Activated CD8-positive, alpha-beta memory T cell treated with anti-CD3 and anti-CD28 coated beads for 24 hours (primary cell): Measurements from ENCODE around the gene LRRC4B.

ENCODE experiments used
- DNase-seq: peaks from one replicate; pipeline ENCODE4 v3.0.0-alpha.2; 2020

LRRC4B gene

DNA sequence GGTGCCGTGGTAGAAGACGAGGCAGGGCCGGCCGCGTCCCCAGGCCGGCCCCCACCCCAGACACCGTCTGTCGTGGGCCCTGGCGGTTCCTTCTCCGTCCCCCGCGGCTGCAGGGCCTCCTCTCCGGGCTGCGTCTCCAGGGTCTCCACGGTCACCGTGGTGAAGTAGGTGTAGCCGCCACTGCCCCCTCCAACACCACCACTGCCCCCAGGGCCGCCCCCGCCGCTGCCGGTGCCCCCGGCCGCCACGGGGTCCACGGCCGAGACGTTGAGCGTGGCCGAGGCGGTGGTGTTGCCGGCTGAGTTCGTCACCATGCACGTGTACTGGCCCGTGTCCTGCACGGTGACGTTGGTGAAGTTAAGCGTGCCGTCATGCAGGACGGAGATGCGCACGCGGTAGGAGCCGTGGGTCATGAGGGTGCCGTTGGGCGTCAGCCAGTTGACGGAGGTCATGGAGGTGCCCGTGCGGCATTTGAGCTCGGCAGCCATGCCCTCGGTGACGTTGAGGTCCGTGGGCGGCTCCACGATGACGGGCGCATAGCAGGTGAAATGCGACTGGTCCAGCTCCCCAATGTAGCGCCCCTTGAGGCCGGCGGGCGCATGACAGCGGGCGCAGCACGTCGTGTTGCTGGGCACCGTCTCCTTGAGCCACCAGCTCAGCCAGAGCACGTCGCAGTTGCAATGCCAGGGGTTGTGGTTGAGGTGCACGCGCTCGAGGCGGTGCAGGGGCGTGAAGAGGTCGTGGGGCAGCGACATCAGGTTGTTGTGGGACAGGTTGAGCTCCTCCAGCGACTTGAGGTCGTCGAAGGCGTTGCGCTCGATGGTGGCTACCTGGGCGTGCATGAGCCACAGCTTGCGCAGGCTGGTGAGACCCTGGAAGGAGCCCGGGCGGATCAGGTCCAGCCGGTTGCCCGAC lies 49.9 kb downstream of the LRRC4B start:
- DNase-seq, result no peak

DNA sequence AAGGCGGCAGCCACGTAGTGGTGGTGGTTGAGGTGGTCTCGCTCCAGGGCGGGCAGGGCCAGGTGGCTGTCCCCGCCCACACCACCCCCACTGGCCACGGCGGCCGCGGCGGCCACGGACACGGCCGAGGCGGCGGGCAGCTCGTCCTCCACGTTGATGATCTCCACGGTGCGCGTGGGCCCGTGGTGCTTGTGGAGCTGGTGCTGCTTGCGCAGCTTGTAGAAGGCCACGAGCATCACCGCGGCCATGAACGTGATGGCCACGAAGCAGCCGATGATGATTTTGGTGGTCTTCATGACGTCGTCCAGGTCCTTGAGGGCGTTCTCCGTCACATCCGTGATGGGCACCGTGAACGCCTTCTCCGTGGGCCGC lies 50.5 kb downstream of the LRRC4B start:
- no peak for DNase-seq

GRCh38 chr19:50516964-50517703 lies 51.1 kb downstream of the LRRC4B start:
- no peak for DNase-seq

DNA sequence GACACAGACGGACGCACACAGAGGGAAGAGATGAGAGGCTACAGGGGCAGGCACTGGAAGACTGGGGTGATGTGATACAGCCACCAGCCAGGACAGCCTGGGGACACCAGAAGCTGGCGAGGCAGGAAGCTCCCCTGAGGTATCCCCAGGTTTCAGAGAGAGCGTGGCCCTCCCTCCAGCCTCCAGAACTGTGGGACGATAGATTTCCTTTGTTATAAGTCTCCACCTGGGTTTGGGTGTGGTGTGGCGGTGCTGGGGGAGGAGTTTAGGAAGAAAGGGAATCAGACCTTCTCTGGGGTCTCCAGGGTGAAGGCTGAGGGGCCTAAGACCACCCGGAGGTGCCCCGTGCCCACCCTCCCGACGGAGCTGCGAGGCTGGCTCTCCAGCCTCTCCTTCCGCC lies 51.8 kb downstream of the LRRC4B start:
- no peak for DNase-seq

GRCh38 chr19:50515168-50515561 lies 53.1 kb downstream of the LRRC4B start:
- DNase-seq, result no peak

GRCh38 chr19:50514346-50515167 lies 53.7 kb downstream of the LRRC4B start:
- no peak for DNase-seq

GRCh38 chr19:50513746-50514345 lies 54.4 kb downstream of the LRRC4B start, which contains the start of gene ASPDH:
Gene ASPDH (minus strand): TSS chr19:50513913. CDS start chr19:50513823, 90 bp downstream.
- DNase-seq, result no peak

GRCh38 chr19:50512999-50513745 lies 55.1 kb downstream of the LRRC4B start:
- no peak for DNase-seq

GRCh38 chr19:50512112-50512998 lies 55.9 kb downstream of the LRRC4B start:
- no peak for DNase-seq

DNA sequence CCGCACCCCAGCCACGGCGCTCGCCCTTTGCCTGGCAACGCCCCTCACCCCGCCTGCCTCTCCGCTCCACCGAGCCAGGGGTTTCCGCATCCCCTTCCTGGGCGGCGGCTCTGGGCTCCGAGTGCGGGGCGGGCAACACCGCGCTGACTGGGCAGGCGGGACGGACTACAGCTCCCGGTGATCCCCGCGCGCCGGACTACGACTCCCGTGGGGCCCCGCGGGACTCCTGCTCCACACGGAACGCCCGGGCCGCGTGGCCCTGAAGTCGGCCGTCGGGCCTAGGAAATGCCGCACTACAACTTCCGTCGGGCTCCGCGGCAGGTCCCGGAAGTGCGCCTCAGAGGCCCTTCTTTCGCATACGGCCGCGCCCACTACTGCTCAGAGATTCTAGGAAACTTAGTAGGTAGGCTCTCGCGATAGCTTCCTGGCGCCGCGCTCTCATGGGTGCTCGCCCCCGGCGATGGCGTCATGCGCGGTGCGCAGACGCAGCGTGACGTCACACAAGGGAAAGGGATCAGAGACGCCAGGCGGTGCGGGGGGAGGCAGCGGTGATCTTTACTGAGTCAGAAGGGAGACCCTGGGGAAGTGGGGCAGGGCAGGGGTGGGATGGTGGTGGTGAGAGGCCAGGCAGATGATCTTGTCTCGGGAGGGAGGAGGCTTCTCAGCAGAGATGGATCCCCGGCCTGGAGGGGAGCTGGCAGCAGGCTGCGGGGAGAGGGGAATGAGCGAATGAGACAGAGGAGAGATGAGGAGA lies 57.0 kb downstream of the LRRC4B start, which contains the start of gene JOSD2:
Gene JOSD2, minus strand, starts transcription at position 123 of the 754 bp plus-strand sequence. CDS start 760 bp downstream, outside the sequence.
- peak; percentile 97 for DNase-seq

DNA sequence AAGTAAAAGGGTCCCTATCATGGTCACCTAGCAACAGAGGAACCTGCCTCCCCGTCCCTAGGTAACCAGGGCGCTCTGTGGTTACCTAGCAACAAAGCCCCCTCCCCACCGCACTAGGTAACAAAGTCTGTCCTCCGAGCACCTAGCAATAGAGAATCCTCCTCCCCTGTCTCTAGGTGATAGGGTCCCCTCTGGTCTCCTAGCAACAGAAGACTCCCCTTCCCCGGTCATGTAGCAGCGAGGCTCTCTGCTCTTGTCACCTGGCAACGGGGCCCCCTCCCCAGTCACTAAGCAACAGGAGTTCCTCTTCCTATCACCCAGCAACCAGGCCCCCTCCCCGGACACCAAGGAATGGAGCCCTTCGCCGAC lies 57.6 kb downstream of the LRRC4B start:
- DNase-seq, result no peak

- no peak for DNase-seq
Measured at GRCh38 chr19:50510121-50510670, 58.0 kb downstream of the LRRC4B start.

- no peak for DNase-seq
Measured at GRCh38 chr19:50509366-50509765, 58.9 kb downstream of the LRRC4B start.

- no peak for DNase-seq
Measured at GRCh38 chr19:50508843-50509190, 59.4 kb downstream of the LRRC4B start.

DNA sequence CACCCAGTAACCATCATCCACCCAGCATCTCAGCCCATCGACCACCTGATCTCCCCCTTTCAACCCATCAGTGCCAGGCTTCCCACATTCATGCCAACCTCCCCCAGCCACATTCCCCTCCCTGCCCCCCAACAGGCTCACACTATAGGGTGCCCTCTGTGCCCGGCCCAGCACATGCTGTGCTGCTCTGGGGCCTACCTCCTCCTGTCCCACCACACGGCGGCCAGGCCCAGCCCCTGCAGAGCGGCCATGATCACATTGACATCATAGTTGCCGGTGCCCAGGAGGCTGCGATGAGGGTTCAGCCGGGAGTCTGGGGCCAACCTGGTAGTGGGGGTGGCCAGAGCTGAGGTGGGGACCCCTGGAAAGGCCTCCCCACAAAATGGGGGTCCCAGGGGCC lies 60.9 kb downstream of the LRRC4B start:
- DNase-seq, result no peak

DNA sequence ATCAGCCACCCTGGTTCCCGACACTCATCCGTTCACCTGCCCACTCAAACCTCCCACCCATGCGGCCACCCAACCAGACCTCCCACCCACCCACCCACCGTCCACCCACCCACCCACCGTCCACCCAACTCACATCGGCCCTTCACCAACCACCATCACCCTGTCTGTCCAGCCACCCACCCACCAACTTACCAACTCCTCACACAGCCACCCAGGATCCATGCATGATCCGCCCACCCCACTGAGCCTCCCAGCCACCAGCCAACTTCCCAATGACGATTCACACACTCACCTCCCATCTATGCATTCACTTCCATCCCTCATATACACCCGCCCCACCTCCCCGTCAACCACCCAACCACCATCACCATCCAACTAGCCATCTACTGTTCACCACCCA lies 61.5 kb downstream of the LRRC4B start:
- no peak for DNase-seq

DNA sequence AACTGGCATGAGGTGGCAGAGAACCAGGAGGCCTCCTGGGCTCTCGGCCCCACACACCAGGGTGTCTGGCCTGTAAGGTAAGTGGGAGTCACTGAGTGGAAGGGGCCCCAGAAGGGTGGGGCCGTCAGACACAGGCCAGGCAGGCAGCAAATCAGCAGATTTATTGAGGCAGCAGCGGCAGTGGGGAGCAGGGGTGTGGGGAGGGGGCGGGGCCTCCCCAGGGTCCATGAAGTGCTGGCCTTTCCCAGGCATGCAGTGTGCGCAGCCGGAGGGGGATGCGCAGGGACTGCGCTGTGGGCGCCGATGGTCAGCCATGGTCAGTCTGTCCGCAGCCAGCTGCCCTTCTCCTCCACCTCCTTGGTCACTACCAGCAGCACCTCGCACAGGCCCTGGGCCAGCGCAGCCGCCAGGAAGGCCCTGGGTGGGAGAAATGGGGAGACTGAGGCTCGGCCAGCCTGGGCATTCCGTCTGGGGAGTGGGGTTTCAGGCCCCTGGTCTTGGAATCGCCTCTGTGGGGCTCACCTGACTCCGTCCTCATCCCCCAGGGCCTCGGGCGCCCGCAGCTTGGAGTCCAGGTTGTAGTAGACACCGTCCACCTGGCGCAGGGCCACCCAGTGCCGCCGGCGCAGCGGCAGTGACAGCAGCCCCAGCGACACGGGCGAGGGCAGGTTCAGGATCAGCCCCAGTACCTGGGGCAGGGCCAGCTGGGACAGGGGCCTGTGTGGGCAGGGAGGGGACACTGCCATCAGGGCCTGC lies 62.2 kb downstream of the LRRC4B start:
- DNase-seq, result no peak

- no peak for DNase-seq
Measured at GRCh38 chr19:50501568-50502475, 66.4 kb downstream of the LRRC4B start.
